HG02870 (cell line): ENCODE measurements around the gene MAP3K7.
"Not testable (repeated sequence)": the region's sequence is repeated elsewhere in the genome, so short reads cannot be mapped to it uniquely, and the experiment has no call there.

Experiments used
- ATAC-seq: cut with Tn5 transposase; IDR thresholded peaks from one replicate; pipeline ENCODE4 v1.9.1; 2021; ENCODE audit warnings: mild to moderate bottlenecking, moderate library complexity; ENCODE audit not compliant: unreplicated experiment

MAP3K7 gene

GRCh38 chr6:90578894-90579549, 7.8 kb downstream of the MAP3K7 start:
- no peak for ATAC-seq

- no peak for ATAC-seq
Observed at GRCh38 chr6:90575267-90575666, 11.6 kb downstream of the MAP3K7 start.

- ATAC-seq = no peak
Observed at GRCh38 chr6:90574610-90575009, 12.3 kb downstream of the MAP3K7 start.

- no peak for ATAC-seq
Observed at GRCh38 chr6:90573624-90574023, 13.2 kb downstream of the MAP3K7 start.

GRCh38 chr6:90572856-90573255, 14.0 kb downstream of the MAP3K7 start:
- ATAC-seq = no peak

GRCh38 chr6:90569223-90569622, 17.6 kb downstream of the MAP3K7 start:
- ATAC-seq = no peak

- not testable (repeated sequence) for ATAC-seq
Observed at GRCh38 chr6:90567682-90568081, 19.2 kb downstream of the MAP3K7 start.

GRCh38 chr6:90562341-90562740, 24.5 kb downstream of the MAP3K7 start:
- not testable (repeated sequence) for ATAC-seq

- ATAC-seq = no peak
Observed at GRCh38 chr6:90559931-90560330, 26.9 kb downstream of the MAP3K7 start.

- ATAC-seq = no peak
Observed at GRCh38 chr6:90557006-90557405, 29.9 kb downstream of the MAP3K7 start.

GRCh38 chr6:90547991-90548390, 38.9 kb downstream of the MAP3K7 start:
- no peak for ATAC-seq

- peak; percentile 81 for ATAC-seq
Observed at GRCh38 chr6:90547079-90547478, 39.8 kb downstream of the MAP3K7 start.

- no peak for ATAC-seq
Observed at GRCh38 chr6:90545448-90545847, 41.4 kb downstream of the MAP3K7 start.

GRCh38 chr6:90544741-90545140, 42.1 kb downstream of the MAP3K7 start:
- no peak for ATAC-seq

GRCh38 chr6:90544081-90544480, 42.8 kb downstream of the MAP3K7 start:
- ATAC-seq = no peak

- no peak for ATAC-seq
Observed at GRCh38 chr6:90541221-90541620, 45.7 kb downstream of the MAP3K7 start.

- no peak for ATAC-seq
Observed at GRCh38 chr6:90538278-90539046, 48.4 kb downstream of the MAP3K7 start.

GRCh38 chr6:90537723-90538258, 49.1 kb downstream of the MAP3K7 start:
- peak; percentile 81 for ATAC-seq

GRCh38 chr6:90537027-90537426, 49.8 kb downstream of the MAP3K7 start:
- ATAC-seq = no peak

- no peak for ATAC-seq
Observed at GRCh38 chr6:90536520-90536919, 50.4 kb downstream of the MAP3K7 start.

GRCh38 chr6:90534337-90535025, 52.4 kb downstream of the MAP3K7 start:
- ATAC-seq = no peak
